GM21576 (cell line): ENCODE results near the gene TIPIN.
"Not testable (repeated sequence)": the region's sequence is repeated elsewhere in the genome, so short reads cannot be mapped to it uniquely, and the experiment has no call there.

Source experiments
- ATAC-seq: cut with Tn5 transposase; IDR thresholded peaks from one replicate; pipeline ENCODE4 v1.9.1; 2021; ENCODE audit warnings: mild to moderate bottlenecking, moderate library complexity; ENCODE audit not compliant: unreplicated experiment

Gene TIPIN

DNA sequence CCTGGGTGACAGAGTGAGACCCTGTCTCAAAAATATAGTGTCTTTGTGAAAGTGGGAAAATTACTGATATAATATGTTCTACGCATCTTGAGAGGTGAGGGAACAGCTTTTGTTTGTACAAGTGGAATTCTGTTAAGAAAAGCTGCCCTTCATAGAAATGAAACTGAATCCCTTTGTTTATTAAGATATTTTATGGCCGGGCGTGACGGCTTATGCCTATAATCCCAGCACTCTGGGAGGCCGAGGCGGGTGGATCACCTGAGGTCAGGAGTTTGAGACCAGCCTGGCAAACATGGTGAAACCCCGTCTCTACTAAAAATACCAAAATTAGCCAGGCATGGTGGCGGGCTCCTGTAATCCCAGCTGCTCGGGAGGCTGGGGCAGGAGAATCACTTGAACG is 52.1 kb downstream of the TIPIN start:
- not testable (repeated sequence) for ATAC-seq

DNA sequence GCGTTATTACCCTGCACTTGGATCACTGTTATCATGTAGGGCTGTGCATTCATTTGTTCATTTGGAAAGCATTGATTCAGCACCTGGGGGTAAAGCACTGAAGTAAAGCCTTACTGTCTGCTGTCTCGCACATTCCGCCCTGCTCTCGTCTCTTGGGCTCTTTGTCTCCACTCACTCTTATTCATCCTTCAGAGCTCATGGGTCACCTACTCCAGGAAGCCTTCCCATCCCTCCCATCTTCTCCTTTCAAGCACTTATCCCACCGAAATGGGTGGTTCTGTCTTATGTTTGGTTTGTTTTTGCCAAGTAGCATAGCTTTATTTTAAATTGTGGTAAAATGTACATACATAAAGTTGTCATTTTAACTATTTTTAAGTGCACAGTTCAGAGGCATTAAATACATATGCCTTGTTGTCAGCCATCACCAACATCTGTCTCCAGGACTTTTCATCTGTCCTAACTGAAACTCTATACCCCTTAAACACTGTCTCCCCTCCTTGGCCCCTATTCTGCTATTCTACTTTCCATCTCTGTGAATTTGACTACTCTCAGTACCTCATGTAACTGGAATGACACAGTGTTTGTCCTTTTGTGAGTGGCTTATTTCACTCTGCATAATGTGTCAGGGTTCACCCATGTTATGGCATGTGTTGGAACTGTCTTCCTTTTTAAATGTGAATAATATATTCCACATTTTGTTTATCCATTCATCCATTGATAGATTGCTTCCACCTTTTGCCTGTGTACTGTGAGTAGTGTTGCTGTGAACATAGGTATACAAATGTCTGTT is 53.8 kb downstream of the TIPIN start:
- ATAC-seq = no peak

DNA sequence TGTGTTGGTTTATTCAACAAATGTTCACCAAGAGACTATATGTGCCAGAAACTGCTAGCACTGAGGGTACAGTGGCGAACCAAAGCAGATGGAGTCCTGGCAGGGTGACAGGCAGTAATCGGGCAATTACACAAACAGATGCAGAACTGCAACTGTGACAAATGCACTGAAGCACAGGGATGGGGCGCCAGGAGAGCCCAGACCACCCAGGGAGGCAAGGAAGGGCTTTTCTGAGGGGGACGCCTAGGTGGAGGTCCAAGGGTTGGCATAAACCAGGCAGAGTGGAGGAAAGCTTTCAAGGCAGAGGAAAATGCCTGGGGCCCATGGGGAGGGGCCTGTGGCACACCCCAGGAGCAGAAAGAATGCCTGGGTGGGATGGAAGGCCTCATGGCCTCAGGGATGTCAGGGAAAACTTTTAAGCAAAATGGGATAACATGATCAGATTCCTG is 57.7 kb downstream of the TIPIN start:
- no peak for ATAC-seq

DNA sequence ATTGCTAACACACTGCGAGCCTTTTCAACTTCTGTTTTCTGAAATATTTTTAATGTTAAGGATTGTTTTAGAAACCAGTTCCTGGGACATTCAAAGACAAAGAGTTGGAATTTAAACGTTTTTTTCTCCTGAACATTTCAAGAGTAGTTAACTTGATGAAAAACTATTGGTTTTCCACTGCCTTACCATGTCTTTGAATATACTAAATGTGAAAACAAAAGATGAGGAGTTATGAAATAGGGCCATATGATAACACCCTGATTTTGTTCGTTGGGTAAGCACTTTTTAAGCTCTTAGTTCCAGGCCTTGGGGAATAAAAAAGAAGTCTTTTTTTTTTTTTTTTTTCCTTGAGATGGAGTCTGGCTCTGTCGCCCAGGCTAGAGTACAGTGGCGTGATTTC is 60.3 kb downstream of the TIPIN start:
- no peak for ATAC-seq

DNA sequence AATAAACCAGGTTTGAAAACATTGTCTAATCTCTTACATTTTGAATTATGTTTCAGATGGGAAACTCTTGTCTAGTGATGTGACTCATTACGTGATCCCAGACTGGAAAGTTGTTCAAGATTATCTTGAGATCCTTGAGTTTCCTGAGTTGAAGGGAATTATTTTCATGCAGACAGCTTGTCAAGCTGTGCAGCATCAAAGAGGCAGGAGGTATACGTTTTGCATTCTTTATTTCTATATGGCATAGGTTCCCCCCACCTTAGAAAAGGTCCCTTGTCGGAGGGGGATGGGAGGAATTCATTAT is 61.6 kb downstream of the TIPIN start:
- ATAC-seq = no peak

DNA sequence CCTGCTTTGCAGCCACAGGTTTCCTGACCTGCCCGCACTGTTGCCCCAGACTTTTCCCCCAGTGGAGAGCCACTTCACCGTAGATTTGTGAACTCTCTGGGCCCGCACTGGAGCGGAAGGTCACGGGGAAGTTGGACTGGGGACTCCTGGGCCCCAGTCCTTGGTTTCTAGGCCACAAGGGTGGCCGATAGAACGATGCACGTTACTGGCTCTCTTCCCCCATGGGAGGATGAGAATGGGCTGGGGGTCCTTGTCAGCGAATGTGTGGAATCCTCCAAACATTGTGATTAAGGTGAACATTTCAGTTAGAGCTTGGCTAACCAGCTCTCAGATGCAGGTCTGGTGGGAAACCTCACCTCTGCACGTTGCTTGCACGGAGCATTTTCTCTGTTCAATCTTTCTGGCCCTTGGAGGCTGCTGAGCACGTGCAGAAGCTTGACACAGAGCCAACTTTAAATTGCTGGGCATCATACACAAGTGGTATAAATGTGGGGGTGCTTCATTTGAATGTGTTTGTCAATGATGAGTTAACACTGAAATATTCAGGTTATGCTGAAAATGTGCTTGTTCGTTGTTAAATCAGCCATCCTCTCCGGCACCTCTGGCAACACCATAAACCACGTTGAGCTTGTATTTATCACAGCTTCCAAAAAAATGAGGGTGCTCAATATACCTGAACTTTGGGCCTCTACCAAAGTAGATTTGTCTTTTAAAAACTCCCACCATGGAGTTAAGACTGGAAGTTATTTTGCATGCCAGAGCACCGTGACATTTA is 62.1 kb downstream of the TIPIN start:
- peak; percentile 10 for ATAC-seq

DNA sequence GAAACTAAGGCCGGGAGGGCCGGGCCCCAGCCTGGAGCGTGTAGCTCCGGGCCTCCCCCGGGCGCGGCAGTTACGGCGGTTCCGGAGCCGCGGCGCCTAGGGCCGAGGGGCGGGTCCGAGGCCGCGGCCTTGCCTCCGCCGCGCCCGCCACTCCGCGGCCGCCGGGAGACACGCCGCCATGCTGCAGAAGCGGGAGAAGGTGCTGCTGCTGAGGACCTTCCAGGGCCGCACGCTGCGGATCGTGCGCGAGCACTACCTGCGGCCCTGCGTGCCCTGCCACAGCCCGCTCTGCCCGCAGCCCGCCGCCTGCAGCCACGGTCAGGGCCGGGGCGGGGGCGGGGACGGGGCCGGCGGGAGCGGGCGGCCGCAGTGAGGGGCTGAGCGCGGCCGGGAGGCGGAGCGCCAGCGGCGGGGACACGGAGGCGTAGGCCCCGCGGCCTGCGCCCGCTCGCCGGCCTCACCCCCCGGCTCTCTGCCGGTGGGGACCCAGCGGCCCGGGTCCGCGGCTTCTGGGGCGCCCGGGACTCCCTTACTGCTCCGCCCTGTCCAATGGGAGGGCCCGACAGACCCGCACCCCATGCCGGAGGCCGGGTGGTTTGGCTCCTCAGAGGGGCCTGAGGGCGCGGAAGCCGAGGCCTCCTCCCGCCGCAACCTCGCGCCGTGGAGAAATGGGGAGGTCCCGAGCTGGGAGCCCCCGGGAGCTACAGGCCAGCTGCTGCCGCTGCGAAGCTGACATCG is 62.9 kb downstream of the TIPIN start, which contains the start of gene DIS3L:
Gene DIS3L, plus strand, starts transcription at position 150 of the 738 bp plus-strand sequence. Its CDS starts 29 bp downstream, at position 179.
- ATAC-seq = peak; percentile 48

DNA sequence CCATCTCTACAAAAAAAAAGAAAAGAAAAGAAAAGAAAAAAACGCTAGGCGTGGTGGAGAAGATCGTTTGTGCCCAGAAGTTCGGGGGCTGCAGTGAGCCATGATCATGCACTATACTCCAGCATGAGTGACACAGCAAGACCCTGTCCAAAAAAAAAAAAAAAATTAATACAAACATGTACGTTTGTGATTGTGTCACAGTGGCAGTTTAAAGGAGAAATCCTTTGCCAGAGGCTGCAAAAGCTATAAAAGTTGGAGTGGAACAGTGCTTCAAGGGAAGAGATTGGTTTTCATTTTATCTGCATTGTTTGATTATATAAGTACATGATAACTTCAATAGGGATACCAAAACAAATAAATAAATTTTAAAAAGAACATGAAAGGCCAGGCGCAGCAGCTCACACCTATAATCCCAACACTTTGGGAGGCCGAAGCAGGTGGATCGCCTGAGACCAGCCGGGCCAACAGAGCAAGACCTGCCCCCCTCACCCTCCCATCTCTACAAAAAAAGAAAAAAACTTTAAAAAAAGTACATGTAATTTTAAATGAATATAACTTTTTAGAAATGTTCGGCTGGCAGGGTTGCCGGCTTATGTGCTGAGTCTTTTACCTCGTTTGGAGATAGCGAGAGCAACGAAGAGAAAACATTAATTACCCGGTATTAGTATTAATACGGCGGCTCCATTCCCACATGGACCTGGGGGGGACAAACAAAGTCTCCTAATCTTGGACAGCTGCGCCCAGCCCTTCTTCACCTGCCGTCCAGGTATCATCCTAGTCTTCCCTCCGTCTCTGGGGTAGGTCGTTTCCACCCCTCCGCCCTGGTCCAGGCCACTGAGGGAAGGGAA is 63.7 kb downstream of the TIPIN start:
- no peak for ATAC-seq

DNA sequence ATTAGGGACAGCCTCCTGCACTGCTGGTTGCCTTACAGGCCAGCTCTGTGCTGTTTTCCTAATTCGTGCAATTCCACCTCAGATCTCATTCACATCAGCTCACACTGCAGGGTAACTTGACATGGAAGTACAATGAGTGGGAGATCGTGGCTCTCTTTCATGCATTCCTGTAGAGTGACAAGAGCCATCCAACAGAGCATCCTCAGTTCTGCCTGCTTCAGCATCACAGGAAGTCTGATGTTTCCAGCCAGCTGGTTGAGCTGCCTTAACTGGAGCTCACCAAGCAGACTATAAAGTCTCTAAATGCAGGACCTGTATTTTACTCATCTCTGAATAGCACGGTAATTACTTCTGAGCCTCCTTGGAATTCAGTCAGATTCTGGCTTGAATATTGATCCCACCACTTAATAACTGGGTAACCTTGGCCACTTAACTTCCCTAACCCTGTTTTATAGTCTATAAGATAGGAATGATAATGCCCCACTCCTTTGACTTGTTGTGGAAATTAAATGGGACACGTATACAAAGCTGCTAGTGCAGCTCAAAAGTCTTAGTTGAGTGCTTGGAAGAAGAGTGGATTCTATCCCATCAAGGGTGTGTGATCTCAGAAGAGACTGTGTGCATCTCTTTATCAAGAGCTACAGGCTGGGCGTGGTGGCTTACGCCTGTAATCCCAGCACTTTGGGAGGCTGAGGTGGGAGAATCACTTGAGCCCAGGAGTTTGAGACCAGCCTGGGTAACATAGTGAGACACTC is 64.5 kb downstream of the TIPIN start:
- ATAC-seq = no peak

DNA sequence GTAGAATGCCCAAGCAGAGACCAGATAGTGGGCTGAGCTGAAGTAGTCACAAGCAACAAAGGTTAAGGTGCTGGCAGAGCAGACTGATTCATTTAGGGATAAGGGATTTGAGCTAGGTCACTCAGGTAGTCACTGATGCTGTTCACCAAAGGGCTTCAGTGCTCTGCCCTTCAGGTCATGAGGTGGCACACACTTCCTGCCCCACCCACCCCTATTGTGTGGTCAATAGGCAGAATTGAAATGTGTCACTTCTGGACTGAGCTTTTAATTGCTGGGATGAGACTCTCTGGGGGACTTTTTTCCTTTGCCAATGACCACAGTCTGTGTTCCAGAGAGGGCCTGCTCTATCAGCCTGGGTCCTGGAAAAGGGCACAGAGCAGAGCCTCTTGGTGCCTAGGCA is 66.0 kb downstream of the TIPIN start:
- no peak for ATAC-seq

DNA sequence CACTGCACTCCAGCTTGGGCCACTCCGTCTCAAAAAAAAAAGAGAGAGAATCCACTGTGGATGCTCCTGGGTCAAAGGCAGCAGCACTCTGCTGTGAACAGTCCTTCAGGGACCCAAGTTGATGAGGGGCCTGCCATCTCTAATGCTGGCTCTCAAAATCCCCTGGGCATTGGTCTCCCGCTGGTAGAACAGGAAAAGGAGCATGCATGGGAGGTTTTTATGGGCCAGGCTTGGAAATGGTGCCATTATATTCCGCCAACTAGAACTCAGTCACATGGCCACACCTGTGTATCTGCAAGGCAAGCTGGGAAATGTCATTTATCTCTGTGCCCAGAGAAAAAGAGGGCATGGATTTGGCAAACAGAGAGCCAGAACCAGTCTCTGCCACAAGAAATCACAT is 66.5 kb downstream of the TIPIN start:
- ATAC-seq = no peak

DNA sequence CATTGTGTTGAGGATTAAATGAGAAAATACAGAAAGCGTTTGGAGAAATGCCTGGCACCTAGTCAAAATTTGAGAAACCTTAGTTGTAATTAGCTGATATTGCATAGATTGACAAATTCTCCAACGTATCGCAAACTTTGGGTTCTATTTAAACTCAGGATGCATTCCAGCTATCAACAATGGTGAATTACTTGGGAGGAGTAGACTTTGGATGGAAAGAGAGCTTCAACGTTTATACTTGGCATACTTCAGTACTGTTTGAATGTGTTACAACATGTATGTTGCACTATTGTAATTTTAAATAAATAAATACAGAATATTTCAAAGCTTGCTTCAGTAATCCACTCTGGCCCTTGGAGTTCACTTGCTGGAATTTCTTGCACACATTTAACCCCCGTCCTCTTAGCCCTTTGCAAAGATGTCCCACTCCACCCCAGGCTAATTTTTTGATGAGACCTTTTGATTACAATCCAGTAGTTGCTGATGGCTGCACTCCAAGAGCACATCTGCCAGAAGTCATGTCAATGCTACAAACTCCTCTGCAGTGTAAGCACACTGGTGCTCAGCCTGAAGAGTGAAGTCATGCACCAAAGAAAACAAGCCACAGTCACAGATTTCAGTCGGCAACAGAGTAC is 67.8 kb downstream of the TIPIN start:
- no peak for ATAC-seq

DNA sequence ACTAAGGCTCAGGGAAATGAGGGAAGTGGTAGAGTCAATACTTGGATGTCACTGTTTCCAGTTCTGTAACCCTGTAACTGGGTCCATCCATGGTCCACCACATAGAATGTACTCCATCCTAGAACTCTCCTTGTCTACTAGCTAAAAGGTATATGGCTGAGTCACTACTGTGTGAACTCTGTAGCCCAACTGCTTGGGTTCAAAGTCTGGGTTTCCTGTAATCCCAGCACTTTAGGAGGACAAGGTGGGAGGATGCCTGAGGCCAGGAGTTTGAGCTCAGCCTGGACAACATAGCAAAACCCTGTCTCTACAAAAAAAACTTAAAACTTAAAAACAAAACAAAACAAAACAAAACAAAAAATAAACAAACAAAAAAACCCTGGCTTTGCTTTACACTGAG is 68.4 kb downstream of the TIPIN start:
- ATAC-seq = no peak

DNA sequence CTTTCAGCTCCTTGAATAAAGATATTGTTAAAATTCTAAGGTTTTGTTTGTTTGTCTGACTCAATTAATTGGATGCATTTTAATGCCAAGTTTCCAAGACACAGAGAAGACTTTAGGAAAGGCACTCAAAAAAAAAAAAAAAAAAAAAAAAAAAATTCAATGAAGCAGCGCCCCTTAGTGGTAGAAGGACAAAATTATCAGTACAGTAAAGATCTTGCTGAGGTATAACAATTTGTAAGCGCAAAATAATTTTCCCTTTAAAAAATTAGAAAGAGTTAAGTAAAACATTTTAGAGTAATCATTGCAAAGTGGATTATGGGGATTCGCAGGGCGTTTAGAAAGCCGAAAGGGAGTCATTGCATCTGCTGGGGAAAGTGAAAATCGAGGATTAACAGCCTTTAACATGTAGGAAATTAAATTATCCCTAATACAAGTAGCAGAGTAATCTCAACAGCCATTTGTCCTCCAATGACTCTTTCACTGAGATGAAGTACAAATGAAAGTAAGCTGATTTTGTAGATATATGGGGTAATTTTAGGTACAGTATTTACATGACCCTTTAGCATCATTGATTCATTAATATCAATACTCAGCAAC is 68.9 kb downstream of the TIPIN start:
- ATAC-seq = no peak
